AG04449 (cell line): Measurements from ENCODE around the gene AMBRA1.

Experiments
- CTCF ChIA-PET: fragments of 350-600 bp; formaldehyde crosslinking; extraction: SDS; loops from one replicate; lab custom pipeline; 2021; ENCODE audit warnings: antibody characterized with exemption; lab: Yijun Ruan, JAX
- POLR2A ChIA-PET: fragments of 400-600, 350-600 bp; formaldehyde crosslinking; extraction: SDS; loops from one replicate; lab custom pipeline; 2020; ENCODE audit warnings: antibody characterized with exemption, inconsistent platforms; lab: Yijun Ruan, JAX
- DNase-seq: peaks from one replicate; pipeline ENCODE4 v3.0.0-alpha.2; 2010; ENCODE audit warnings: low read depth, low spot score
- H3K4me3 ChIP-seq: 2 replicates; pipeline ENCODE4 v1.5.1; 2011; ENCODE audit warnings: low read depth, mild to moderate bottlenecking, control low read depth, low read length
- TF ChIP-seq, protein P1 (sequence below): IDR thresholded peaks from one replicate; pipeline ENCODE4 v1.5.1; 2011; ENCODE audit warnings: mild to moderate bottlenecking, moderate library complexity, low read length, control low read depth, inconsistent platforms; ENCODE audit not compliant: insufficient read depth; ENCODE audit errors: missing control alignments

AMBRA1 gene

GRCh38 chr11:46551261-46551660 lies 42.6 kb downstream of the AMBRA1 start:
- CTCF ChIA-PET, result interaction anchor here (6.1 to 15.3 kb wide), 2 partner anchors 12 to 23 kb away, joined by 34 to 124 read pairs; no protein-coding TSS in a partner anchor
- DNase-seq, result no peak
- TF ChIP-seq, protein P1, sequence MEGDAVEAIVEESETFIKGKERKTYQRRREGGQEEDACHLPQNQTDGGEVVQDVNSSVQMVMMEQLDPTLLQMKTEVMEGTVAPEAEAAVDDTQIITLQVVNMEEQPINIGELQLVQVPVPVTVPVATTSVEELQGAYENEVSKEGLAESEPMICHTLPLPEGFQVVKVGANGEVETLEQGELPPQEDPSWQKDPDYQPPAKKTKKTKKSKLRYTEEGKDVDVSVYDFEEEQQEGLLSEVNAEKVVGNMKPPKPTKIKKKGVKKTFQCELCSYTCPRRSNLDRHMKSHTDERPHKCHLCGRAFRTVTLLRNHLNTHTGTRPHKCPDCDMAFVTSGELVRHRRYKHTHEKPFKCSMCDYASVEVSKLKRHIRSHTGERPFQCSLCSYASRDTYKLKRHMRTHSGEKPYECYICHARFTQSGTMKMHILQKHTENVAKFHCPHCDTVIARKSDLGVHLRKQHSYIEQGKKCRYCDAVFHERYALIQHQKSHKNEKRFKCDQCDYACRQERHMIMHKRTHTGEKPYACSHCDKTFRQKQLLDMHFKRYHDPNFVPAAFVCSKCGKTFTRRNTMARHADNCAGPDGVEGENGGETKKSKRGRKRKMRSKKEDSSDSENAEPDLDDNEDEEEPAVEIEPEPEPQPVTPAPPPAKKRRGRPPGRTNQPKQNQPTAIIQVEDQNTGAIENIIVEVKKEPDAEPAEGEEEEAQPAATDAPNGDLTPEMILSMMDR, result no peak
- POLR2A ChIA-PET, result no interaction called here
- H3K4me3 ChIP-seq, result no peak overlapping the region

DNA sequence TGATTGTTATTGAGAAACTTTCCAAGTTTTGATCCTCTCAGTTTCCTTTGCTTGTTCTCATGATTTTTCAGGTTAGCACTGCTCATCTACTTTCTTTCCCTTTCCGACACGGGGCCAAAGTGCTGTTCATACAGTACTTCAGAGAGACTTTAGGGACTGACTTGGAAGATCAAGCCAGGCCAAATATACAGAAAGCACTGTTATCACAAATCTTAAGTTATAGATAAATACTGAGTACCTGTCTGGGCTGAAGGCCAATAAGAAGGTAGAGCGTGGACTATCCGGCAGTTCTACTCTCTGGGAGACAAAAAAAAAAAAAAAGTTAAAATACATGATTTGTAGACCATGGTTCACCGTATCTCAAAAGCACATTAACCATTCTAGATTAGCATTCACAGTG lies 46.2 kb downstream of the AMBRA1 start:
- DNase-seq, result no peak
- CTCF ChIA-PET, result interaction anchor here (0.9 to 15.3 kb wide), 7 partner anchors 8 to 180 kb away, joined by 3 to 124 read pairs (median 3); no protein-coding TSS in a partner anchor
- TF ChIP-seq, protein P1, result no peak
- POLR2A ChIA-PET, result interaction anchor here (0.7 kb wide), 1 partner anchor 125 kb away, joined by 5 read pairs; no protein-coding TSS in a partner anchor
- no peak overlapping the region for H3K4me3 ChIP-seq

DNA sequence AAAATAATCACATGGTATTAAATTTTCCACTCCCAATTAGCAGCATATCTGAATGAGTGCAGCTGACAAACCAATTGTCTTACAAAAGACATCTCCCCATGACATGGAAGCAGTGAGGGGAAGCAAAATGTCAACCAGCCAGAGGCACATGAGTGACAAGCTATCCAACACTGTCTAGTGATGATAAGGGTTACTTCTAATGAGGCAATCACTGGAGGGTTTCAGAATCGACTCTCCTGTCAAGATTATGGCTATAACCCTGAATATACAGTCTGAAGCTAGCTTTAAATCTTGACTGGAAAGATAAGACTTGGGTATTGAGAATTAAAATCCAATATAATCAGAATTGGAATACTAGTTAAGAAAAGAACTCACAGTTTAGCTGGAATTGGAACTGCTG lies 50.3 kb downstream of the AMBRA1 start:
- POLR2A ChIA-PET, result no interaction called here

DNA sequence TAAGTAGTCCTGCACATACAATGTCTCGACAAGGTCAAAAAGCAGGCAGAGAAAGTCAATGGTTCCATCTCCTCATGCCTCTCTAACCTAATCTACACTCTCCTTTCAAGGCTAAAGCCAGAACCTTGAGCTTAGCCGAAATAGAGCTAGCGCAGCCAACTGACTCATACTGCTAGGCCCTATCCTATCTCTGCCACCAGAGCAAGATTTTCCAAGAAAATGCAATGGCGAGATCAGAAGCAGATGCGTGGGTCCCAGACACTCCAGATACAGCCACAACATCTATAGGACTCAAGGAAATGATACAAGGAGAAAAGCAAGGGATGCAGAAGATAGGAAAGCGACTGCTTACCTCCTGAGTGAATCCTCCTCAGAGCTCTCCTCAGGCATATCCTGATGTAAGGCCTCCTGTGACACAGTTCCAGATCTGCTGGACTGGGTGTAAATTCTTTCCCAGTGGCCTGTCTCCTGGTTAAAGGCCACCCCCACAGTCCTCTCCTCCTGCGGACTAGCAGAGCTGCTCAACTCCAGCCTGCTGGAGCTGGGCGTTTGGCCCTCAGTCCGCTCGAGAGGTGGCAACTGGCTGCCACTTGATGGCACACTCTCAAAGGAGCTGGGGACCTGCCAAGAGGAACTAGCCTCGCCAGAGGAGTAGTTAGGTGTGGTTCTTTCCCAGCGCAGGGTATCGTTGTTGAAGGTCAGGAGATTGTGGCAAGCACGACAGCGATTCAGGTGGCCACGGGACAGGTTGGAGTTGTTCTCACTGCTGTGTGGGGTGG lies 52.0 kb downstream of the AMBRA1 start:
- H3K4me3 ChIP-seq, result no peak overlapping the region
- TF ChIP-seq, protein P1, result no peak
- no peak for DNase-seq
- ChIA-PET CTCF (interaction anchor here (0.7 to 15.3 kb wide), 6 partner anchors 14 to 175 kb away, joined by 3 to 124 read pairs (median 14); partner anchors contain the start of gene CHRM4), POLR2A (no interaction called here)

More for the DNA sequence above, 50.3 kb downstream of the AMBRA1 start:
- no peak for DNase-seq
- CTCF ChIA-PET, result interaction anchor here (0.8 to 15.3 kb wide), 4 partner anchors 11 to 154 kb away, joined by 3 to 124 read pairs (median 53); partner anchors contain the start of genes ATG13, CHRM4 and HARBI1
- TF ChIP-seq, protein P1, result no peak
- H3K4me3 ChIP-seq, result no peak overlapping the region

- ChIA-PET POLR2A (no interaction called here), CTCF (interaction anchor here (0.8 to 15.3 kb wide), 8 partner anchors 8 to 207 kb away, joined by 3 to 124 read pairs (median 15); partner anchors contain the start of gene CHRM4)
- TF ChIP-seq, protein P1, result no peak
Observed at GRCh38 chr11:46540807-46541206, 53.0 kb downstream of the AMBRA1 start.

More at GRCh38 chr11:46540807-46541206, 53.0 kb downstream of the AMBRA1 start:
- H3K4me3 ChIP-seq, result no peak overlapping the region
- no peak for DNase-seq
